GM19043 (cell line): ENCODE data around the gene HSFX4.
A peak's percentile ranks its signal among the peaks of the same experiment; 100 is the strongest.
"Not testable (repeated sequence)": the region's sequence is repeated elsewhere in the genome, so short reads cannot be mapped to it uniquely, and the experiment has no call there.

Experiments
- ATAC-seq: cut with Tn5 transposase; IDR thresholded peaks from one replicate; pipeline ENCODE4 v1.9.1; 2021; ENCODE audit warnings: low read depth; ENCODE audit not compliant: unreplicated experiment

The HSFX4 gene

DNA sequence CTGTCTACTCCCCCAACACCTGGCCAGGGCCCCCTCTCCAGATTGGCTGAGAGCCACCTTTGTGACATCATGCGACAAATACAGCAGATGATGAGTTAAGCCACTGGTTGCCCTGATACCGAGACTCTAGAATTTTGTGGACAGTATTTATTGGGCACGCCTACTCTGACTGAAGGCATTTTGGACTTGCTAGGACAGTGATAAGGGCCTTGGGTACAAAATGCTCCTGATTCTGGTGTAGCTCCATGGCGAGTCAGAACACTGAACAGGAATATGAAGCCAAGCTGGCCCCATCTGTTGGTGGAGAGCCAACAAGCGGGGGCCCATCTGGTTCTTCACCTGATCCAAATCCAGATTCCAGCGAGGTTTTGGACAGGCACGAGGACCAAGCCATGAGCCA is at the start of gene HSFX4:
TSS of gene HSFX4 (plus strand) at position 174 of the 400 bp plus-strand sequence. CDS start at position 246, 72 bp downstream.
- ATAC-seq, result not testable (repeated sequence)

DNA sequence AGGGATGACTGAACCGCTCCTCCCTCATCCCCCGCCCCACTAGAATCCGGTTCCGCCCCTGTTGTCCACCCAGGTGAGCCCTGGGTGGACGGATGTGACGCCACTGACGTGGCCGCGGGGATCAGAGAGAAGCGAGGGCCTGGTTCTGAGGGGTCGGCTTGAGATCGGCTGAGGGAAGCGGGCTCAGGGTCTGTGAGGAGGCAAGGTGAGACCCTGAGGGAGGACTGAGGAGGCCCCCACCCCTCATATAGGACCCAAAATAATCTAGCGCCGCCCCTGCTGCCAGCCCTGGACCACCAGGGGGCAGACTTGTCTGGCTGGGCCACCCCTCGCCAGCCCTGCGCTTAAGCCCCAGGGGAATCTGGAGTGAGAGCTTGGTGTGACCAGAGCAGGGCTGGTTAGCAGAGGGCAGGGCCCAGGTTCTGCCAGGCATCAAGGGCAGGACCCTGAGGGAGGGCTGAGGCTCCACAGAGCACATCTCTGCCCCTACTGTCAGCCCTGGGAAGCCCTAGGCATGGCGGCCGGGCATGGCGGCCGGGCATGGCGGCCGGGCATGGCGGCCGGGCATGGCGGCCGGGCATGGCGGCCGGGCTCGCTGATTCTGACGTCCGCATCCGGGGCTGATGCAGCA is 48.2 kb upstream of the HSFX4 start, which contains the start of gene MAGEA8:
TSS of gene MAGEA8 (plus strand) at position 103 of the 631 bp plus-strand sequence. CDS start 3,090 bp downstream, outside the sequence.
- ATAC-seq, result no peak

- ATAC-seq, result not testable (repeated sequence)
These were observed 38.5 kb upstream of the HSFX4 start for GRCh38 chrX:149890828-149891227.

GRCh38 chrX:149898554-149898953 is 30.8 kb upstream of the HSFX4 start:
- no peak for ATAC-seq

GRCh38 chrX:149903889-149904748 is 25.3 kb upstream of the HSFX4 start:
- ATAC-seq, result peak; percentile 76

- ATAC-seq, result no peak
These were observed 21.1 kb upstream of the HSFX4 start for GRCh38 chrX:149908308-149908707.

- ATAC-seq, result no peak
These were observed 20.6 kb upstream of the HSFX4 start for GRCh38 chrX:149908727-149909126.

DNA sequence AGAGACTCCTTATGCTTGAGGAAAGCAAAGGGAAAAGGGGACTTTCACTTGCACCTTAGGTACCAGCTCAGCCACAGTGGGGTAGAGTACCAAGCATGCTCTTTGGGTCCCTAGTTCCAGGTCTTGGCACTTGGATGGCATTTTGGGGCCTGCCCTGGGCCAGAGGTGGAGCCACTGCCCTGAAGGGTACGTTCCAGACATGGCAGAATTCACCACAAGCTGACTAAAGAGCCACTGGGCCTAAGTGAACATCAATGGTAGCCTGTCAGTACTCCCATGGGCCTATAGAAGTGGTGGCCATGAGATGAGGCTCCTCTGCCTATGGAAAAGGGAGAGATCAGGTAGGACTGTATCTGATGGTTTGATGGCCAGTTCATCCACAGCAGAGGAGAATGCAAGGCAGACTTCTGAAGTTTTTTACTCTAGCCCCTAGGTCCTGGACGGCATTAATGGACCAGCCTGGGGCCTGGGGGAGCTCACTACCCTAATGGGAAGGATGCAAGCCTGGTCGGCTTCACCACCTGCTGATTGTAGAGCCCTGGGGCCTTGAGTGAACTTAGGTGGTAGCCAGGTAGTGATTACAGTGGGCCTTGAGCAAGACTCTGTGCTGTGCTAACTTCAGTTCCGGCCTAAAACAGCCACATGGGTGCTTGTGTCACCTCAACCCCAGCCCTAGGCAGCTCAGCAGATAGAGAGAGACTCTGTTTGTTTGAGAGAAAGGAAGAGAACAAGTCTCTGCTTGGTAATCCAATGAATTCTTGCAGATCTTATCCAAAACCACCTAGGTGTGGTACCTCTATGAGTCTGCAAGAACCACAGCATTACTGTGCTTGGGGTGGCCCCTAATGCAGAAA is 19.8 kb upstream of the HSFX4 start:
- ATAC-seq, result no peak

DNA sequence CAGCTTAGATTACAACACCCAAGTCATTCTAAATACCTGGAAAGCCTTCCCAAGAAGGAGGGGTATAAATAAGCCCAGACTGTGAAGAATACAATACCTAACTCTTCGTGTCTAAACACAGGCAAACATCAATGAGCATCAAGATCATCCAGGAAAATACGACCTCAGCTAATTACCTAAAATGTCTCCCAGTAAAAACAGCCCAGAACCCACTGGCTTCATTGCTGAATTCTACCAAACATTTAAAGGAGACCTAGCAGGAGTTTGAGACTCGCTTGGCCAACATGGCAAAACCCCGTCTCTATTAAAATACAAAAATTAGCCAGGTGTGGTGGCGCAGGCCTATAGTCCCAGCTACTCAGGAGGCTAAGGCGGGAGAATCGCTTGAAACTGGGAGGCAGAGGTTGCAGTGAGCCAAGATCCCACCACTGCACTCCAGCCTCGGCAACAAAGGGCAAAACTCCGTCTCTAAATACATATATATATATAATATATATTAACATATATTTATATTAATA is 19.1 kb upstream of the HSFX4 start:
- ATAC-seq, result no peak

- peak; percentile 61 for ATAC-seq
These were observed 12.5 kb upstream of the HSFX4 start for GRCh38 chrX:149916745-149917392.

GRCh38 chrX:149923836-149924235 is 5.5 kb upstream of the HSFX4 start:
- ATAC-seq, result not testable (repeated sequence)

GRCh38 chrX:149924434-149924833 is 4.9 kb upstream of the HSFX4 start:
- not testable (repeated sequence) for ATAC-seq

GRCh38 chrX:149927245-149927963 is 2.0 kb upstream of the HSFX4 start:
- not testable (repeated sequence) for ATAC-seq

DNA sequence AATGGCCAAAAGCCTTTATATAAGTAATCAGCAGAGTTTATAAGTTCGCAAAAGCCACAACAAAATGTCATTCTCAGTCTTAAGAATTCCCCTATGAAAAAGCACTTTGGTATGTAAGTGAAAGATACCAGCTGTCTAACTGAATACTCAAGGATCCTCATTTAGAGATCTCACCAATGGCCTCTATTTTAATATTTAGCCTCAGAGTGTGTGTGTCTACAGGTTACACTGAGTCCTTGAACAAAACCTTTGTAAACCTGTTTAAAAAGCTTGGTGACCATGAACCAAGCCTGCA is 1.5 kb upstream of the HSFX4 start:
- not testable (repeated sequence) for ATAC-seq

GRCh38 chrX:149928635-149929034 is 738 bp upstream of the HSFX4 start:
- not testable (repeated sequence) for ATAC-seq

DNA sequence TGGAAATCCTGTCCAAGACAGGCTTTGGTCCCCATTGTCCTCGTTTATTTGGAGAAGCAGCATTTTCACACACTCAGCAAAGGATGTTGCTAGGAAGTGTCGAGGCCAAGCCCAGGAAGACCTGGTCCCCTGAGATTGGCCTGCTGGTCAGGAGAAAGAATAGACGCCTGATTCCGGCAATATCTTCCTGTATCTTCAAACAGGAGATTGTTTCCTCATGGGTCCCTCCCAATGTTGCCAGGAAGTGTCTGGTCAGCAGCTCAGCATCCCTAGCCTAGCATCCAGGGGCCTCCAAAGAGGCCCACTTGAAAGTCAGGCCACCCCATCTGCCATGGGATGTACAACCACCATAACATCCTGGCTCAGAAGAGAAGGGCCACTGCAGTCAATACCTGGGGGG is 2.0 kb downstream of the HSFX4 start:
- not testable (repeated sequence) for ATAC-seq

DNA sequence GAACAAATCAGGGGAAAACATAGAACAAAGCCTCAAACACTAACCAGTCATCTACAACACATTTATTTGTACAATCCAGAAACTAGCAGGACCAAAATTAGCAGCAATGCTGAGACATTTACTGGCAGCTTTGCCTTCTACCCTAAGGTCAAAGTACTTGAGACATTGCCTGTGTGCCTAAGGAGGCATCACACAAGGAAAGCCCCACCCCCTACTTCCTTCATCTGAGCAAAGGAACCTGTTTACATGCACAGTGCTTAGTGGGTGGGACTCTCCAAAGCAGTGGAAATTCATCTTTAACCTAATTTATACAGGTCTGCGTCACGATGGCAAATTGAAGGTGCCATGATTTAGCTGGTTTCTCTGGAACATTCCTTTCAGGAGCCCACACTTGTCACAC is 2.8 kb downstream of the HSFX4 start:
- ATAC-seq, result not testable (repeated sequence)

DNA sequence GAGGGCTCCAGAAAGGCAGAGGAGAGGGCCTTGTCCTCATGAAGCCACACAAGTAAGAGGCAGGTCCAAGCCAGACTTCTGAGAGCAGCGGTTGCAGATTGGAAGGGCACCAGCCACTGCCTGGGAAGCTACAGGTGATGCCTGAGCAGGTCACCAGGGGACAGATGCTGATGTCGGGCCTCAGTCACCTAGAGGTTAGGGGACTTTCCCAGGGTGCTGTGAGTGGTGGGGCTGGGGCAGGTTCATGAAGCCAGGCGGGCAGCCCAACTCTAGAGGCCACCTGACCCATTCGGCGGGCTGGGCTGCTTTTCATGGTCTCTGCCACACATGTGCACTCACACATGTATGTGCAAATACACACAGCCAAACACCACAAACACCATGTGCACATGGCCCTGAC is 3.6 kb downstream of the HSFX4 start:
- not testable (repeated sequence) for ATAC-seq

DNA sequence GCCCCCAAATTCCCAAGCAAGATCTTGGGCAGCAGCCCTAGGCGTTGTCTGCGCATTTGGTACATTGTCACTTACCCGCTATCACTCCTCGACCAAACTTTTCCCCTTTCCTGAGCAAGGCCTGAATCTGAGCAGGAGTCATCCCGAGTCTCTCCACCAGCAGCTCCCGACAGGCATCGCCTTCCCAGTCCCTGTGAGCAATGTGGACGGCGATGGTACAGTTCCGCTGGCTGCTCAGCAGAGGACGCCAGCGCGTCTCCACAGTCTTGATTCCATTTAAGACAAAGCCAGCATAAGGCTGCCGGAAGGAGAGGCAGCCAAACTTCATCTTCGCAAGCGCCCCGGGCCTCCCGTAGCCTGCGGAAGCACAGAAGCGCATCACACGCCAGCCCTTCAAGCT is 4.2 kb downstream of the HSFX4 start:
- not testable (repeated sequence) for ATAC-seq

GRCh38 chrX:149937328-149937727 is 8.0 kb downstream of the HSFX4 start:
- not testable (repeated sequence) for ATAC-seq
